Mesodermal cell (in vitro differentiated cells): ENCODE results near the gene LRRC49.

ENCODE experiments used
- H3K27ac ChIP-seq: 2 replicates; pipeline ENCODE4 v1.7.0; 2013; ENCODE audit warnings: mild to moderate bottlenecking, low read depth, low read length, moderate library complexity; ENCODE audit not compliant: severe bottlenecking
- H3K36me3 ChIP-seq: 2 replicates; pipeline ENCODE4 v1.7.1; 2013; ENCODE audit warnings: mild to moderate bottlenecking, low read length, moderate library complexity; ENCODE audit not compliant: control insufficient read depth, insufficient read depth
- H3K4me1 ChIP-seq: one replicate; pipeline ENCODE4 v1.7.1; 2013; ENCODE audit warnings: mild to moderate bottlenecking, low read length; ENCODE audit not compliant: insufficient read depth, control insufficient read depth, poor library complexity, severe bottlenecking
- H3K4me3 ChIP-seq: 2 replicates; pipeline ENCODE4 v1.7.0; 2013; ENCODE audit warnings: low read length, control low read depth, mild to moderate bottlenecking; ENCODE audit not compliant: insufficient read depth, poor library complexity, severe bottlenecking; ENCODE audit errors: extremely low read depth
- H3K9me3 ChIP-seq: 2 replicates; pipeline ENCODE4 v1.7.1; 2013; ENCODE audit warnings: mild to moderate bottlenecking, low read length, moderate library complexity; ENCODE audit not compliant: control insufficient read depth
- WGBS, 2 experiments: methylation state at CpG; one replicate each; pipeline ENCODE4 v1.1.5; 2013; ENCODE audit warnings: missing lambda C conversion rate in 2 of 2; ENCODE audit not compliant: insufficient coverage in 2 of 2; 5-methylcytosine and 5-hydroxymethylcytosine counted together

LRRC49 gene

DNA sequence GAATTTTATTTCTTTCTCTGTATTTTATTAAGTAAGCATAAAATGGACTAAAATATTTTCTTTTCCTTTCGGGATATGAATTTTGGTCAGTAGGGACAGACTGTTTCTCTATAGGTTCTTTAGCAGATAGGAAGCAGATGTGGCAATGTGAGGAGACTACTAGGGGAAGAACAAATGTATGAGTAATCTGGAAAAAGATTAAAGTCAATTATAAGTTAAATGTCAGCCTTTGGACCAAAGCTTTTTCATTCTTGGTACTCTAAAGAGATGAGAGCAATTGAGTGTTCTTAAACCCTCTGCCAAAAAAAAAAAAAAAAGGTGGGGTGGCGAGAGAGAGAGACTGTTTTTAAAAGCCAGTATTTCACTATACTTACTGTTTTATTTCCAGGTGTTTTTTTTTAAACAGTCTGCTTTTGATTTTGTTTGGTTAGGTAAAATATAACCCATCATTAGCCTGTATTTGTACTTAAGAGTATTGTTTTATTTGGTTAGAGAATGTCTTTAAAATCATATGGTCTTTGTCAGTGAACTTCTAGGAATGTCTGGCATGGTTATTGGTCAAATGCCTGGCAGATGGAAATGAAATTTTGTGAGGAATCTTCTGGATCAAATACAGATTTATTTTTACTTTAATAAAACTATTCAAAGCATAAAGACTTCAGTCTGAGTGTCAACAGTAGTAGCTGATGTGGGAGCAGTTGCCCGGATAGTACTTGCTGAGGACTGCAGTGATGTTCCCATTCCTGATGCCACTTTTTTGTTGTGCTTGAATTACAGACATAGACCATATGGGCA is 63.8 kb downstream of the LRRC49 start:
- Histone ChIP-seq H3K36me3 (no peaks in the 10 kb centered on the region), H3K9me3 (no peaks in the 10 kb centered on the region), H3K4me3 (no peak overlapping the region), H3K27ac (no peak overlapping the region), H3K4me1 (peaks cover 6% of the 10 kb centered on the region)
- 88% methylated on average over 1 of the region's 3 CpGs; no CpG with 5 or more reads in 1 of the 2 experiments for WGBS, 2 experiments

DNA sequence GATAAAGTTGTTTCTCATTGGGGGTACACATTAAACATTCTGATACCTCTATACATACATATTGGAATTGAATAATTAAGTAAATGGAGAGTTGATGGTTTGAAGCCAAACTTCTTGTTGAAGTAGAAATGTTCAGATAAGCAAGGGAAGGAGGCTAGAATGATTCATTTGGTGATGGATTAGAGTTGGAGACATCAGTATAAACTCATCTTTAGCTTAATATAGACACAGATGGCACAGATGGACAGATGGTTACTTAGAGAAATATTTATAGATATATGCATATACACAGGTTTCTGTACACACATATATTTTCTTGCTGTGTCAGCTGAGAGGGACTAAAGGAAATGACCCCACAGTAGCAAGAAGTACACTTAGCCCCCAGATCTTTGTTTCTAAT is 69.5 kb downstream of the LRRC49 start:
- H3K27ac ChIP-seq = no peak overlapping the region

DNA sequence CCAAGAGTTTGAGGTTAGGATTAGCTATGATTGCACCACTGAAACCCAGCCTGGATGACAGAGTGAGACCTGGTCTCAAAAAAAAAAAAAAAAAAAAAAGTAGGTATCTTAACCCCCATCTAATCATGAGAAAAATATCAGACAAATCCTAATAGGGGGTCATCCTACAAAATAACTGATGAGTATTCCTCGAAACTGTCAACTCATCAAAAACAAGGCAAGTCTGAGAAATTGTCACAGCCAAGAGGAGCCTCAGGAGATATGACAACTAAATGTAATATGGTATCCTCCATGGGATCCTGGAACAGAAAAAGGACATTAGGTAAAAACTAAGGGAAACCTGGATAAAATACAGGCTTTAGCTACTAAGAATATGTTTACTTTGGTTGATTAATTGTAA is 70.6 kb downstream of the LRRC49 start:
- Histone ChIP-seq H3K9me3 (no peaks in the 10 kb centered on the region), H3K36me3 (no peaks in the 10 kb centered on the region), H3K4me3 (no peak overlapping the region), H3K4me1 (no peaks in the 10 kb centered on the region), H3K27ac (no peak overlapping the region)
- WGBS, 2 experiments = no CpG with 5 or more reads among the region's 1 CpG

More for the DNA sequence above, 69.5 kb downstream of the LRRC49 start:
- no peaks in the 10 kb centered on the region for H3K4me1 ChIP-seq
- no peak overlapping the region for H3K4me3 ChIP-seq
- no peaks in the 10 kb centered on the region for H3K9me3 ChIP-seq
- H3K36me3 ChIP-seq = no peaks in the 10 kb centered on the region

DNA sequence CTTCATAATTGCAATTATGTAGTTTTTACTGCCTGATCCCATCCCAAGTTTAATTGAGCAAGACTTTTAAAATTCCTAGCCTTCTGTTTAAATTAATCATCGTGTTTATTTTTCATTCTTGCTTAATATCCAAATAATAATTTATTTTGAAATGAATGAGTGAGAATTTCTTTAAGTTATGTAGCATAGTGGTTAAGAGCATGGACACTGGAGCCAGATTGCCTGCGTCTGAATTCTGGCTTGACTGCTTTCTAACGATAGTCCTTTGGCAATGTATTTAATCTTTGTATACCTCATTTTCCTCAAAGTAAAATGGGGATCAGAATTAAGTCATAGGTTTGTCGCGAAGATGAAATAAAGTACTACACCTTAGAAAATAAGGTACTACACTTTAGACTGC is 71.4 kb downstream of the LRRC49 start:
- Histone ChIP-seq H3K36me3 (no peaks in the 10 kb centered on the region), H3K4me3 (no peak overlapping the region), H3K4me1 (no peaks in the 10 kb centered on the region), H3K9me3 (no peaks in the 10 kb centered on the region), H3K27ac (no peak overlapping the region)
- no CpG with 5 or more reads among the region's 5 CpGs for WGBS, 2 experiments

DNA sequence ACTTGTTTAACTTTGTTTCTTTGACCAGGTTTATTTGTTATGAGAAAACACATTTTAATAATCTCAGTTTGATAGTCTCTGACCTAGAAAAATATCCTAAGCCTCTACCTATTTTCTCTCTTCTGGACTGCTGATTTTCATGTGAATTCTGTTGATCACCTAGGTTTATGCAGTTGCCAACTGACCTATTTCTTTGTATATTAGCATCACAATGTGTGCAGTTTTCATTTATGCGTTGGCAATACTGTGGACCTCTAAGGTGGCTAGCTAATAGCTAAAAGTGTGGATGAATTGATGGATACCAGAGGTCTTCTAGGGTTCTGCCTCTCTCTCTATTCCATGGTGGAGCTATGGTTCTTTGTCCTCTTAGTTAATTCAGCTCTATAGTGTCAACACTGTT is 72.1 kb downstream of the LRRC49 start:
- Histone ChIP-seq H3K9me3 (no peaks in the 10 kb centered on the region), H3K36me3 (no peaks in the 10 kb centered on the region), H3K4me3 (no peak overlapping the region), H3K4me1 (no peaks in the 10 kb centered on the region), H3K27ac (no peak overlapping the region)
- 83 to 100% methylated on average over 1 of the region's 1 CpG for WGBS, 2 experiments

DNA sequence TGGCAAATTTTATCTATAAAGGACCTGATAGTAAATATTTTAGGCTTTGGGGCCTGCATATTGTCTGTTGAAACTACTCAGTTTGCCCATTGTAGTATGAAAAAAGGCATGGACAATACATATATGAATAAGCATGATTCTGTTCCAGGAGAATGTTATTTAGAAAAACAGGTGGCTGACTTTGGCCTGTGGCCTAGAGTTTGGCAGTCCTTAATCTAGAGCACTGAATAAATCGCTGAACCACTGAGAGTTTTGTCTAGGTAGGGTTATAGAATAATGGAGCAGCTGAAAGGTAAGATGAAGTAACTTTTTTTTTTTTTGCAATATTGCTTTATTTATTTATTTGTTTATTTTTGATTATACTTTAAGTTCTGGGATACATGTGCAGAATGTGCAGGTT is 75.0 kb downstream of the LRRC49 start:
- Histone ChIP-seq H3K4me1 (no peaks in the 10 kb centered on the region), H3K36me3 (no peaks in the 10 kb centered on the region), H3K9me3 (no peaks in the 10 kb centered on the region), H3K27ac (no peak overlapping the region), H3K4me3 (no peak overlapping the region)
- WGBS, 2 experiments = no CpG with 5 or more reads among the region's 1 CpG

DNA sequence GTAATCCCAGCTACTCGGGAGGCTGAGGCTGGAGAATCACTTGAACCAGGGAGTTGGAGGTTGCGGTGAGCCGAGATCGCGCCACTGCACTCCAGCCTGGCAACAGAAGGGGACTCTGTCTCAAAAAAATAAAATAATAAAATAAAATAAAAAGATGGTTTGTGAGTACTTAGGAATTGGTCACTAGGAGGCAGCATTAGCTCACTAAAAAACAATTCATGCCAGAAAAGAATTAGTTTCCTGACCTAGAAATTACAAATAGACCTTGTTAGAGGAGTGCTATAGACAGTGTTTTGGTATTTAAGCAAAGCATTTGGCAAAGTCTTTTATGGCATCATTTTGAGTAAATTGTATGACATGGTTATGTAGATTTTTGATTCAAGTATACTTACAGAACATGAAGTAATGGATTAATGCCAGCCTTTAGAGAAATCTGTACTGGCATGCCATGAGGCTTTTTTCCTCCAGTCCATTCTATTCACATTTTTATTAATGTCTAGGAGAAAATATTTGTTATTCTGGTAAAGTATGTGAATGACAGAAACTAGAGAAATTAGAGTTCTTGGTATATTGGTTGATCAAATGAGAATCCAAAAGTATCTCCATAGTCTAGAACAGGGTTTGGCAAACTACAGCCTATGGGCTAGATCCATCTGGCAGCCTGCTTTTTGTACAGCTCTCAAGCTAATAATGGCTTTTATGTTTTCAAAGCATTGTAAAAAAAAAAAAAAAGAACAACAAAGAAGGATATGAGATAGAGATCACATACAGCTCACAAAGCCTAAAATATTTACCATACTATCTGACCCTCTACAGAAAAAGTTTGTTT is 81.6 kb downstream of the LRRC49 start:
- WGBS, 2 experiments = 57% methylated on average over 1 of the region's 5 CpGs; no CpG with 5 or more reads in 1 of the 2 experiments

DNA sequence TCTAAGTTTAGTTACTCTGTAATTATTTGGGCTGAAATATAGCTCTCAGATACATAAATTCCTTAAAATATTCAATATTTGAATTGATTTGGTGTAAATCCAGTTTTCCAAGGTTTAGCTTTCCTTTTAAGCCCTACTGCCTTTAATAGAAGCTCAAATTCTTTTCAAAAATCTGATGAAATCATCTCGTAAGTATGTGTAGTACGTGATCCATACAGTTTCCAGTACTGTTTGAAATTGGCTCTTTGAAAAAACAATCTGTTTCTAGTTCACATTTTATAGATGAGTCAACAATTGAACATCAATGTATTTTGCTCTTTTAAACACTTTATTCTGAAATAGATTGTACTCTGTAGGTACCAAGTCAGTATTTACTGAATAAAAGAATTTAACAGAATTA is 84.2 kb downstream of the LRRC49 start:
- Histone ChIP-seq H3K4me3 (no peak overlapping the region), H3K27ac (no peak overlapping the region), H3K9me3 (no peaks in the 10 kb centered on the region), H3K4me1 (no peaks in the 10 kb centered on the region), H3K36me3 (no peaks in the 10 kb centered on the region)
- 100% methylated on average over 1 of the region's 2 CpGs; no CpG with 5 or more reads in 1 of the 2 experiments for WGBS, 2 experiments

More for the DNA sequence above, 81.6 kb downstream of the LRRC49 start:
- Histone ChIP-seq H3K27ac (no peak overlapping the region), H3K4me1 (no peaks in the 10 kb centered on the region), H3K4me3 (no peak overlapping the region), H3K36me3 (no peaks in the 10 kb centered on the region), H3K9me3 (no peaks in the 10 kb centered on the region)

DNA sequence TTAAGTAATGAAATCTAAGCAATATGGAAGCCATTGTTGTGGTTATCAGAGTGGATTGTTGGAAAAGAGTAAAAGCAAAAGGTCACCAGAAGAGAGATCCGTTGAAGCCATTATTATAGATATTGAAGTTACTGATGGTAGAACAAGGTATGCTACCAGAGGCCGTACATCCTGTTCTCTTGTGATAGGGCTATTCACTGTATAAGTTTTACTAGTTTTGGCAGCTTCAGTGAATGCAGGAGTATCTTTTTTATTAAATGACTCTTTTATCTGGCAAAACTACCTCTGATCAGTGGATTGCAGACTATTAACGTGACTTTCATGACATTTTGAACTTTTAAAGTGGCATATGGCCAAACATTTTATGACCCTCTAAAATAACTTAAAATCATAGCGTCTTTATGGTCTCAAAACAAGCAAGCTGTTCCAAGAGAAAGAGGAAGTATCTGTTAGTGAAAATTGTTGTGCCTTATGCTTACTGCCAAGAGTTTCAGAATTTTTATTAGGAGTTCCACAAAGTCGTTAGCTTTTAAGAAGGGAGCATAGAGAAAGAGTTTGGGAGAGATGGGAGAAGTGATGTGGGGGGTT is 102.9 kb downstream of the LRRC49 start:
- H3K9me3 ChIP-seq = peaks cover 6% of the 10 kb centered on the region
- no peak overlapping the region for H3K27ac ChIP-seq
- no peaks in the 10 kb centered on the region for H3K4me1 ChIP-seq
- no peaks in the 10 kb centered on the region for H3K36me3 ChIP-seq
- H3K4me3 ChIP-seq = no peak overlapping the region
- 87 to 89% methylated on average over 4 to 5 of the region's 5 CpGs for WGBS, 2 experiments

DNA sequence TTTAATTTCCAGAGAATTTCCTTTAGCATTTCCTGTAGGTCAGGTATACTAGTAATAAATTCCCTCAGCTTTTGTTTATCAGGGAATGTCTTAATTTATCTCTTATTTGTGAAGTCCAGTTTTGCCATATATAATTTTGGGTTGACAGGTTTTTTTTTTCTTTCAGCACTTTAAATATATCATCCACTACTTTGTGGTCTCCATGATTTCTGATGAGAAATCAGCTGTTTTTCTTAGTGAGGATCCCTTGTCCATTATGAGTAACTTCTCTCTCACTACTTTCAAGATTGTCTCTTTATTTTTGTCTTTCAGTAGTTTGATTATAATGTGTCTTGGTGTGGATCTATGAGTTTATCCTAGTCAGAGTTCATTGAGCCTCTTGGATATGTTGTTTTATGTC is 105.7 kb downstream of the LRRC49 start:
- H3K27ac ChIP-seq = no peak overlapping the region
- H3K36me3 ChIP-seq = no peaks in the 10 kb centered on the region
- H3K4me1 ChIP-seq = no peaks in the 10 kb centered on the region
- peaks cover 6% of the 10 kb centered on the region for H3K9me3 ChIP-seq
- no peak overlapping the region for H3K4me3 ChIP-seq
